GM12878 (cell line): ENCODE measurements around the gene PSMF1. TPM values are rescaled to one million over a fixed set of nuclear protein-coding genes. Genes with fewer than 3 reads are reported as not detected.

Experiments used
- ATAC-seq: fragments of 200-7000 bp; cut with Tn5 transposase; 3 replicates; pipeline ENCODE4 v1.9.1; 2020; ENCODE audit warnings: mild to moderate bottlenecking, moderate library complexity
- BruUV-seq: library from RNA; stranded (reverse); fragments of 400-500 nt; replicated peaks from 2 replicates; lab custom pipeline; 2021; lab: Mats Ljungman, UMichigan
- CTCF ChIA-PET: fragments of 300-600 bp; sonication (Branson Sonifier 250); formaldehyde crosslinking; extraction: SDS; loops from one replicate; lab custom pipeline; 2021; ENCODE audit warnings: inconsistent platforms; lab: Yijun Ruan, JAX
- POLR2A ChIA-PET: fragments of 350-600 bp; formaldehyde crosslinking; extraction: SDS; loops from one replicate; lab custom pipeline; 2021; ENCODE audit warnings: inconsistent platforms; lab: Charles Lee
- RAD21 ChIA-PET: fragments of 300-600 bp; sonication (Branson Sonifier 250); formaldehyde crosslinking; loops from one replicate; lab custom pipeline; 2023; ENCODE audit warnings: antibody characterized with exemption; ENCODE audit not compliant: unreplicated experiment; lab: Charles Lee
- SMC1A ChIA-PET: fragments of 300-600 bp; sonication (Branson Sonifier 250); formaldehyde crosslinking; loops from one replicate; lab custom pipeline; 2023; ENCODE audit not compliant: unreplicated experiment, uncharacterized antibody; lab: Charles Lee
- DNase-seq: peaks from one replicate; pipeline ENCODE4 v3.0.0-alpha.2; 2011; ENCODE audit warnings: low read depth, low spot score
- FAIRE-seq: peaks from 3 replicates; lab custom pipeline; 2011; peaks lifted over from hg19 to GRCh38; lab: Jason Lieb, UNC
- H2AFZ ChIP-seq: 2 replicates; pipeline ENCODE4 v1.6.0; 2011; ENCODE audit warnings: low read depth, low read length, control low read depth; ENCODE audit not compliant: control insufficient read depth
- H3K27ac ChIP-seq: 2 replicates; pipeline ENCODE4 v1.5.1; 2011; ENCODE audit warnings: control low read depth; ENCODE audit not compliant: control insufficient read depth, insufficient read depth
- H3K27me3 ChIP-seq, 2 experiments: replicated peaks in 1 of 2; 2 replicates each; pipeline versions ENCODE4 v1.6.0 to v1.6.1; 2011; ENCODE audit warnings: low read length in 1 of 2; ENCODE audit not compliant: control insufficient read depth in 2 of 2, insufficient read depth in 2 of 2
- H3K36me3 ChIP-seq, 2 experiments: 2 replicates each; pipeline ENCODE4 v1.5.1; 2011; ENCODE audit warnings: low read length in 1 of 2; ENCODE audit not compliant: control insufficient read depth in 2 of 2, insufficient read depth in 2 of 2
- H3K4me1 ChIP-seq: 2 replicates; pipeline ENCODE4 v1.6.1; 2011; ENCODE audit warnings: mild to moderate bottlenecking, low read length, moderate library complexity, mixed read lengths; ENCODE audit not compliant: control insufficient read depth, insufficient read depth
- H3K4me2 ChIP-seq: 2 replicates; pipeline ENCODE4 v1.6.0; 2011; ENCODE audit warnings: control low read depth; ENCODE audit not compliant: control insufficient read depth, insufficient read depth
- H3K4me3 ChIP-seq: fragments of 200-600 bp; sonication (generic); 2 replicates; pipeline ENCODE4 v1.5.1; 2016
- H3K79me2 ChIP-seq: 2 replicates; pipeline ENCODE4 v1.6.0; 2011; ENCODE audit warnings: low read length; ENCODE audit not compliant: control insufficient read depth, insufficient read depth
- H3K9ac ChIP-seq: 2 replicates; pipeline ENCODE4 v1.8.0; 2011; ENCODE audit warnings: low read length, control low read depth, mixed read lengths; ENCODE audit not compliant: control insufficient read depth, insufficient read depth
- H3K9me3 ChIP-seq: replicated peaks from 3 replicates; pipeline ENCODE4 v1.5.1; 2011; ENCODE audit warnings: mild to moderate bottlenecking, low read length; ENCODE audit not compliant: control insufficient read depth, insufficient read depth
- H4K20me1 ChIP-seq: 2 replicates; pipeline ENCODE4 v1.6.0; 2011; ENCODE audit not compliant: control insufficient read depth, insufficient read depth
- CBX3 ChIP-seq: fragments of 200-600 bp; sonication (generic); IDR thresholded peaks from 2 replicates; pipeline ENCODE4 v1.6.1; 2016; ENCODE audit warnings: low read depth, borderline replicate concordance
- EP300 ChIP-seq, 2 experiments: fragments of 150-350 bp in 1 of 2; IDR thresholded peaks; 2 replicates each; pipeline ENCODE4 v1.6.1; 2011 to 2012; ENCODE audit warnings: low read depth in 2 of 2, low read length in 2 of 2, borderline replicate concordance in 1 of 2, improper control_type of control experiment in 1 of 2, inconsistent platforms in 1 of 2; ENCODE audit not compliant: control insufficient read depth in 1 of 2
- ETV6 ChIP-seq, 2 experiments: fragments of 450-650 bp in 1 of 2; IDR thresholded peaks in 1 of 2; conservative IDR thresholded peaks in 1 of 2; 2 replicates each; pipeline ENCODE4 v1.6.1; 2014; ENCODE audit warnings: antibody characterized with exemption in 1 of 2, borderline replicate concordance in 1 of 2, low read depth in 1 of 2, mild to moderate bottlenecking in 1 of 2, moderate library complexity in 1 of 2
- NR2C2 ChIP-seq: IDR thresholded peaks from 2 replicates; pipeline ENCODE4 v1.6.1; 2011; ENCODE audit warnings: borderline replicate concordance, low read depth; ENCODE audit not compliant: control insufficient read depth, insufficient read length
- STAT1 ChIP-seq: fragments of 450-650 bp; conservative IDR thresholded peaks from 2 replicates; pipeline ENCODE4 v1.6.1; 2014; ENCODE audit warnings: antibody characterized with exemption, mild to moderate bottlenecking
- ZBTB33 ChIP-seq: fragments of 450-650 bp; IDR thresholded peaks from 2 replicates; pipeline ENCODE4 v1.6.1; 2017; ENCODE audit warnings: mild to moderate bottlenecking
- WGBS: methylation state at CpG from one replicate; pipeline ENCODE4 v1.1.6; 2016; ENCODE audit warnings: low lambda C conversion rate; ENCODE audit not compliant: insufficient replicate concordance, insufficient coverage; ENCODE audit errors: missing lambda C conversion rate; 5-methylcytosine and 5-hydroxymethylcytosine counted together
- in situ Hi-C: fragments of 300-500 bp; cut with MboI; formaldehyde crosslinking; loops from 9 replicates; pipeline ENCODE4 v1.14.3; 2018; ENCODE audit warnings: mixed read lengths
- intact Hi-C: fragments of 100-400 bp; cut with micrococcal nuclease; formaldehyde crosslinking; loops from one replicate; pipeline ENCODE4 v1.14.2; 2022; ENCODE audit not compliant: unreplicated experiment
- polyA plus RNA-seq, 11 experiments: library from polyadenylated mRNA; depleted of rRNA in 4 of 11; unstranded in 6 of 11; stranded (reverse) in 5 of 11; fragments of >200 nt; fragmentation: Nextera tagmentation in 4 of 11; fragmentation: Illumina TruSeq in 1 of 11; extraction: Ambion mirVana in 4 of 11; extraction: Trizol in 1 of 11; gene quantifications; 1 replicate in 1 of 11; 2 replicates in 10 of 11; pipeline versions ENCODE4 v1.2.1 to v1.2.3, GENCODE V29; 2011 to 2016; ENCODE audit warnings: inconsistent platforms in 2 of 11, missing spikeins in 2 of 11, low read depth in 1 of 11
- total RNA-seq, 4 experiments: library from RNA; depleted of rRNA in 3 of 4; stranded (reverse); fragments of >200 nt in 3 of 4; fragmentation: Illumina TruSeq in 1 of 4; extraction: Trizol in 1 of 4; gene quantifications; 2 replicates each; pipeline versions ENCODE4 v1.2.1 to v1.2.3, GENCODE V29; 2013 to 2021

The PSMF1 gene
- total and polyA plus RNA-seq, 10 of the 15 experiments (the other 5 are each of a cell fraction or from before 2014, with no cell fraction given), result 14.2 to 173 (median 40.6) TPM

- no peak for FAIRE-seq
These were observed 69.9 kb downstream of the PSMF1 start for GRCh38 chr20:1188347-1188746.

More at GRCh38 chr20:1188347-1188746, 69.9 kb downstream of the PSMF1 start:
- DNase-seq, result no peak
- H3K4me2 ChIP-seq, result no peak overlapping the region
- no peak overlapping the region for H3K4me3 ChIP-seq
- no TSS peak for BruUV-seq
- H3K9me3 ChIP-seq, result no peaks in the 10 kb centered on the region
- H3K79me2 ChIP-seq, result no peaks in the 10 kb centered on the region
- in situ Hi-C loops, result no loop called here
- no peak overlapping the region for H2AFZ ChIP-seq
- ChIA-PET SMC1A (no interaction called here), CTCF (interaction anchor here (1.2 to 1.9 kb wide), 2 partner anchors 25 to 373 kb away, joined by 3 to 5 read pairs; no protein-coding TSS in a partner anchor), RAD21 (no interaction called here), POLR2A (no interaction called here)
- peaks cover 2 to 4% of the 10 kb centered on the region in 2 experiments; a peak in 3 of 4 replicates for H3K27me3 ChIP-seq
- no peaks in the 10 kb centered on the region for H4K20me1 ChIP-seq
- intact Hi-C loops, result no loop called here
- TF ChIP-seq NR2C2, result peak; percentile 45
- no peak for TF ChIP-seq ZBTB33
- no peak for TF ChIP-seq EP300 (IDR thresholded peaks at IDR 0.05; ENCODE audit: borderline replicate concordance in 1 of 2, control insufficient read depth in 1 of 2, low read depth in 2 of 2, low read length in 2 of 2)
- no peak for TF ChIP-seq STAT1
- no peak for TF ChIP-seq CBX3
- TF ChIP-seq ETV6 (conservative IDR thresholded peaks at IDR 0.05 in 1 of 2, IDR thresholded peaks at IDR 0.05 in 1 of 2; ENCODE audit: borderline replicate concordance in 1 of 2, low read depth in 1 of 2), result no peak
- H3K36me3 ChIP-seq, result no peaks in the 10 kb centered on the region
- no peak overlapping the region for H3K27ac ChIP-seq
- H3K4me1 ChIP-seq, result no peaks in the 10 kb centered on the region
- WGBS, result 50% methylated on average over 1 of the region's 1 CpG
- ATAC-seq, result no peak
- no peak overlapping the region for H3K9ac ChIP-seq
